Pons (tissue), 1 donor: ENCODE data around the gene USP17L11.
"Not testable (repeated sequence)": the region's sequence is repeated elsewhere in the genome, so short reads cannot be mapped to it uniquely, and the experiment has no call there.

ENCODE experiments used
- DNase-seq: peaks from one replicate; pipeline ENCODE4 v3.0.0-alpha.2; 2016; ENCODE audit warnings: low spot score

Gene USP17L11

GRCh38 chr4:9215105-9215504, at the start of gene USP17L11:
Gene USP17L11 (plus strand): TSS chr4:9215405. CDS start chr4:9215405, 0 bp downstream.
- not testable (repeated sequence) for DNase-seq

GRCh38 chr4:9165990-9166389, 49.2 kb upstream of the USP17L11 start:
- DNase-seq: not testable (repeated sequence)

- DNase-seq: not testable (repeated sequence)
These were observed 45.3 kb upstream of the USP17L11 start, which contains the start of gene FAM90A26 for GRCh38 chr4:9169791-9170459. Gene FAM90A26 (plus strand): TSS chr4:9170409. CDS start chr4:9173173, 2,764 bp downstream.

GRCh38 chr4:9210357-9210756, 4.8 kb upstream of the USP17L11 start, which contains the start of gene USP17L10:
Gene USP17L10 (plus strand): TSS chr4:9210657. CDS start chr4:9210657, 0 bp downstream.
- DNase-seq: not testable (repeated sequence)

GRCh38 chr4:9214701-9215100, 504 bp upstream of the USP17L11 start:
- not testable (repeated sequence) for DNase-seq

- not testable (repeated sequence) for DNase-seq
These were observed 4.6 kb downstream of the USP17L11 start, which contains the start of gene USP17L12 for GRCh38 chr4:9219852-9220251. Gene USP17L12 (plus strand): TSS chr4:9220152. CDS start chr4:9220152, 0 bp downstream.

- not testable (repeated sequence) for DNase-seq
These were observed 9.4 kb downstream of the USP17L11 start, which contains the start of gene USP17L13 for GRCh38 chr4:9224596-9224995. Gene USP17L13 (plus strand): TSS chr4:9224896. CDS start chr4:9224896, 0 bp downstream.

GRCh38 chr4:9230249-9230648, 15.0 kb downstream of the USP17L11 start:
- not testable (repeated sequence) for DNase-seq

GRCh38 chr4:9234085-9234484, 18.9 kb downstream of the USP17L11 start, which contains the start of gene USP17L15:
Gene USP17L15 (plus strand): TSS chr4:9234385. CDS start chr4:9234385, 0 bp downstream.
- DNase-seq: not testable (repeated sequence)

GRCh38 chr4:9238461-9238860, 23.3 kb downstream of the USP17L11 start:
- DNase-seq: not testable (repeated sequence)

- DNase-seq: not testable (repeated sequence)
These were observed 28.4 kb downstream of the USP17L11 start, which contains the start of gene USP17L17 for GRCh38 chr4:9243579-9243978. Gene USP17L17 (plus strand): TSS chr4:9243879. CDS start chr4:9243879, 0 bp downstream.

GRCh38 chr4:9247953-9248680, 32.9 kb downstream of the USP17L11 start, which contains the start of gene USP17L18:
Gene USP17L18 (plus strand): TSS chr4:9248630. CDS start chr4:9248630, 0 bp downstream.
- peak; percentile 0 for DNase-seq

- not testable (repeated sequence) for DNase-seq
These were observed 37.9 kb downstream of the USP17L11 start, which contains the start of gene USP17L19 for GRCh38 chr4:9253078-9253477. Gene USP17L19 (plus strand): TSS chr4:9253378. CDS start chr4:9253378, 0 bp downstream.

- DNase-seq: not testable (repeated sequence)
These were observed 42.6 kb downstream of the USP17L11 start, which contains the start of gene USP17L20 for GRCh38 chr4:9257824-9258223. Gene USP17L20 (plus strand): TSS chr4:9258124. CDS start chr4:9258124, 0 bp downstream.

- DNase-seq: not testable (repeated sequence)
These were observed 47.4 kb downstream of the USP17L11 start, which contains the start of gene USP17L21 for GRCh38 chr4:9262572-9262971. Gene USP17L21 (plus strand): TSS chr4:9262872. CDS start chr4:9262872, 0 bp downstream.
